Measurements from ENCODE around the gene SLC31A2.
"Not testable (repeated sequence)": the region's sequence is repeated elsewhere in the genome, so short reads cannot be mapped to it uniquely, and the experiment has no call there.

Gene SLC31A2, protein sequence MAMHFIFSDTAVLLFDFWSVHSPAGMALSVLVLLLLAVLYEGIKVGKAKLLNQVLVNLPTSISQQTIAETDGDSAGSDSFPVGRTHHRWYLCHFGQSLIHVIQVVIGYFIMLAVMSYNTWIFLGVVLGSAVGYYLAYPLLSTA

DNA sequence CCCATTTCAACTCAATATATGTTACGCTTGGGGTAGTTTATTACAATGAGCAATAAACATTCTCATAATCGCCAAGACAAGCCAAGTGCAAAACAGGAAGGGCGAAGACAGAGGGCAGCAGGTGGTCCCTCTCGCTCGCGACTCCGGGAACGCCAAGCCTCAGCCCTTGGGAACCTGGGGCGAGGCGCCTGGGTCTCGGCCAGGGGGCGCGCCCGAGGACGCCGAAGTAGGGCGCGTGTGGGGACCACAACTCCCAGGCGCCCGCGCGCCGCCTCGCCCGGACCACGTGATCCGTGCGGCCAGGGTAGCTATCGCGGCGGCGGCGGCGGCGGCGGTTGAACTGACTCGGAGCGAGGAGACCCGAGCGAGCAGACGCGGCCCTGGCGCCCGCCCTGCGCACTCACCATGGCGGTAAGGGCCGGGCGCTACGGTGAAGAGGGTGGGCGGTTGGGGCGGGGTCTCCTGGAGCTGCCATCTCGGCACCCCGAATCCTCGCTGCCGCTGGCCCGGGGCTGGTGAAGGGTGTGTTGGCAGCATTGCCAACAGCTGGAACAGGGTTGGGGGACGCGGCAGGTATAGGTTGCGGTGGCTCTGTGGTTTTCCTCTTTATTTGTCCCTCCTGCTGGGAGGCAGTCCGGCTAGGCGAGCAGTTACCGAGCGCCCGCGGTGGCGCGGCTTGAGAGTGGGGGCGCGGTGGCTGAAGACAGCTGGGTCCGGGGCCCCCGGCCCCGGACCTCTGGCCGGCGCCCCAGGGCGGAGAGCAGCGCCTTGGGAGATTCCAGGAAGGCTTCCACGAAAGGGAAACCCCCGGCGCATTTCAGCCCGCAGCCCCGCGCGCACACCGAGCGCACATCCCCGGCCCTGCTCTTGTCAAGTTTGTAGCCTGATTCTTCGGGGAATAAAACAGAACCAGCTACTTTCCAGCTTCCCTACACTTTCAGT is at the start of gene SLC31A2:
Gene SLC31A2 (plus strand): TSS at position 338 of the 942 bp plus-strand sequence. CDS start 68 bp downstream, at position 406.
- DNase-seq: peak; percentile 94
- in situ Hi-C loops (cut with MboI; ENCODE audit: low pct_unique_long_range_greater_than_20kb, low sequenced_read_pairs): no loop called here

DNA sequence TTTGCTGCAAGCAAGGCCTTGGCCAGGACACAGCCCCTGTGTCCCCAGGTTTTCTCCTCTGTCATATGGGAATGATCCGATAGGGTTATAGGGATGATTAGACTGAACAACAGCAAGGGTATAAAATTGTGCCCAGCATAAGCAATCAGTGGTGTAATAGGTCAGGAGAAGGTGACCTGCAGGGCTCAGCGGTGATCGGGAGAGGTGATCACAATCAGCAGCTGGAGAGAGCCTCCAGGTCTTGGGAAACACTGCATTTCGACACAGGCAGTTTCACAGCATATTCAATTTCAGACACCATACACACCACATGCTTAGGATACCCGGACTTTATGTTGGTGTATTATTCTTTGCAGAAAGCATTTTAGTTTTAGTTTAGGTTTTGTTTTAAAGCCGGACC is 45.5 kb upstream of the SLC31A2 start:
- in situ Hi-C loops (cut with MboI; ENCODE audit: low pct_unique_long_range_greater_than_20kb, low sequenced_read_pairs); DNase-seq: not testable (repeated sequence)

DNA sequence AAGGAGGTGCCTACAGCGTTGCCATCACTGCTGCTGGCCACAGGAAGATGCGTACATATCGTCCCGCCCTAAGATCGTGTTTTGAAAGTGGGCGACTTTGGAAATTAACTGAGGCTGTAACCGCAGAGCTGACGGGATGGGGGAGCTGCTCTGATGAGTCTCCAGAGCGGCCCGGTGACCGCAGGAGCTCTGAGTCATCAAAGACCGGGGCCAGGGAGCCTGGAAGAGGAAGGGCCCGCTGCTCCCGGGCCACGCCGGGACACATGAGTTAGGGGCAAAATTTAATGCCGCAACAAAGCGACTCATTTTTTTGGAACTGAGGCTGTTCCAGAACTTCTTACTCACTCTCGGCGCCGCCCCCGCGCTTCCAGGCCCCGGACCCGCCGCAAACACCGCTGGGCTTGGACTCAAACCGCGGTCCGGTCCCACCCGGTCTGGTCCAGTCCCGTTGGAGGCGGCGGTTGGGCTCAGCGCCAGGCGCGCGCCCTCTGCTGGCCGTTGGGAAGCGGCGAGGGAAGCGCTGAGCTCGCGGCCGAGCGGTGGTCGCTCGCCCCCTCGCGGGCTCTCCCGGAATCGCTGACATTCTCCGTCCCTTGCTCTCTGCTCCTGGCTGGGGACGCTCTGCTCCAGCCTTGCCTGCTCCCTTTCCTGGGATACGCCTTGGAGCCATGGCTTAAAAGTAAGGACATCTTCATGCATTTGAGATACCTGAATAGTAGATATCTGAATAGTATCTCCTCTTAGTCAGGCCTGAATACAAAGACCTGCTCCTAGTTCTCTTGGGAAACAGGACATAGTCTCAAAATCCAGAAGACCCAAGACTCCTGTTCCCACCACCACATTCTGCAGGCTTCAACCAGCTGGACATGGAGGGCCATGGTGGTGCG is 39.5 kb upstream of the SLC31A2 start:
- DNase-seq: peak; percentile 45
- in situ Hi-C loops (cut with MboI; ENCODE audit: low pct_unique_long_range_greater_than_20kb, low sequenced_read_pairs): not testable (repeated sequence)

DNA sequence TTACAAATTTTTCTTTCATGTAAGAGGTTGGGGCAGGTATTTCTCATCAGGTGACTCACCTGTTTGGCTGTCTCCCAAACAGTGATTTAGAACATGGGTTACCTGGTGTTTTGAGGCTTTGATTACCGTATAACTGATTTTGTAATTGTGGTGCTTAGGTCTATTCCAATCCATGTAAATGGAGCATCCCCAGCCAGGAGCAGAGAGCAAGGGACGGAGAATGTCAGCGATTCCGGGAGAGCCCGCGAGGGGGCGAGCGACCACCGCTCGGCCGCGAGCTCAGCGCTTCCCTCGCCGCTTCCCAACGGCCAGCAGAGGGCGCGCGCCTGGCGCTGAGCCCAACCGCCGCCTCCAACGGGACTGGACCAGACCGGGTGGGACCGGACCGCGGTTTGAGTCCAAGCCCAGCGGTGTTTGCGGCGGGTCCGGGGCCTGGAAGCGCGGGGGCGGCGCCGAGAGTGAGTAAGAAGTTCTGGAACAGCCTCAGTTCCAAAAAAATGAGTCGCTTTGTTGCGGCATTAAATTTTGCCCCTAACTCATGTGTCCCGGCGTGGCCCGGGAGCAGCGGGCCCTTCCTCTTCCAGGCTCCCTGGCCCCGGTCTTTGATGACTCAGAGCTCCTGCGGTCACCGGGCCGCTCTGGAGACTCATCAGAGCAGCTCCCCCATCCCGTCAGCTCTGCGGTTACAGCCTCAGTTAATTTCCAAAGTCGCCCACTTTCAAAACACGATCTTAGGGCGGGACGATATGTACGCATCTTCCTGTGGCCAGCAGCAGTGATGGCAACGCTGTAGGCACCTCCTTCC is 37.9 kb upstream of the SLC31A2 start:
- DNase-seq: peak; percentile 46
- in situ Hi-C loops (cut with MboI; ENCODE audit: low pct_unique_long_range_greater_than_20kb, low sequenced_read_pairs): not testable (repeated sequence)

DNA sequence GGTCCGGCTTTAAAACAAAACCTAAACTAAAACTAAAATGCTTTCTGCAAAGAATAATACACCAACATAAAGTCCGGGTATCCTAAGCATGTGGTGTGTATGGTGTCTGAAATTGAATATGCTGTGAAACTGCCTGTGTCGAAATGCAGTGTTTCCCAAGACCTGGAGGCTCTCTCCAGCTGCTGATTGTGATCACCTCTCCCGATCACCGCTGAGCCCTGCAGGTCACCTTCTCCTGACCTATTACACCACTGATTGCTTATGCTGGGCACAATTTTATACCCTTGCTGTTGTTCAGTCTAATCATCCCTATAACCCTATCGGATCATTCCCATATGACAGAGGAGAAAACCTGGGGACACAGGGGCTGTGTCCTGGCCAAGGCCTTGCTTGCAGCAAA is 32.0 kb upstream of the SLC31A2 start:
- DNase-seq; in situ Hi-C loops (cut with MboI; ENCODE audit: low pct_unique_long_range_greater_than_20kb, low sequenced_read_pairs): not testable (repeated sequence)

DNA sequence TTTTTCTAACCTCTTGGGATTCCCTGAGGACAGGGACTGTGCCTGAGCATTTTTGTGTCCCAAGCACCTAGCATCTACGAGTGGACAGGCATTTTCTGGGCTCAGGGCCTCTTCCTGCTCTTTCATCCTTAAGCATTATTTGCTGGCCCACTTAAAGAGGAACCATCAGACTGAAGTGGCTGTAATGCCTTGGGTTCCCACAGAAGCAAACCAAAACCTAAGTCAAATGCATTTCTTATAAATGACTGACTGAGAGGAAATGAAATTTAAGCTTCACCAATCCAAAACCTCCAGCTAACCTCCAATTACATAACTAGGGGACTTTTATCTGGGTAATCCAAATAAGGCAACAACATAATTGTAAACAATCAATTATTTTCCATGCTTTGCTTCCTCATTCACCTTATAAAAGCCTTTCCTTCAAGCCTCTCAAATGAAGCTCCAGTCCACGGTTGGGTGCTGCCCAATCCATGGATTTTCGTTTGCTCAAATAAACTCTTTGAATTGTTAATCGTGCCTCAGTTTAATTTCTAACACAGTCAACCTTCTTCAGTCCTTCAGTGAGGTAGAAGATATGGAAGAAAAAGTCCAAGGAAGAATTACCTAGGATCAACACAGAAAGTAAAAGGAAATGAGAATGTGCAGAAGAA is 25.3 kb upstream of the SLC31A2 start:
- no peak for DNase-seq
- in situ Hi-C loops (cut with MboI; ENCODE audit: low pct_unique_long_range_greater_than_20kb, low sequenced_read_pairs): no loop called here

DNA sequence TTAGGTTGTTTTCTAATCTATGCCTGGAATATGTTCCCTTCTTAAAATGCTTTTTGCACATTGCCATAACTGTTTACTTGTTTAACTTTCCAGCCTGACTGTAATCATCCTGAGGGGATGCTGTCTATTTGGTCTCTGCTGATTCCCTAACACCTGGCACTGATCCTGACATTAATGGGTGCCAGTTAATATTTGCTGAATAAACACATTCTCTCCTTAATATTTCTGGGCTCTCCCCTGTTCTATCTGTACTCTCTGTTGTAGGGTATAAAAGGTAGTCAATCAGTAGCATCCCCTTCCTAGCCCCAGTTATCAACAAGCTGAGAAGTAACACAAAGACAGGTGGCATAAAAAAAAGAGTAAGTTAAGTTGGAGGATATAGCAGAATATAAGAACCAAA is 21.3 kb upstream of the SLC31A2 start:
- in situ Hi-C loops (cut with MboI; ENCODE audit: low pct_unique_long_range_greater_than_20kb, low sequenced_read_pairs): no loop called here
- DNase-seq: no peak

DNA sequence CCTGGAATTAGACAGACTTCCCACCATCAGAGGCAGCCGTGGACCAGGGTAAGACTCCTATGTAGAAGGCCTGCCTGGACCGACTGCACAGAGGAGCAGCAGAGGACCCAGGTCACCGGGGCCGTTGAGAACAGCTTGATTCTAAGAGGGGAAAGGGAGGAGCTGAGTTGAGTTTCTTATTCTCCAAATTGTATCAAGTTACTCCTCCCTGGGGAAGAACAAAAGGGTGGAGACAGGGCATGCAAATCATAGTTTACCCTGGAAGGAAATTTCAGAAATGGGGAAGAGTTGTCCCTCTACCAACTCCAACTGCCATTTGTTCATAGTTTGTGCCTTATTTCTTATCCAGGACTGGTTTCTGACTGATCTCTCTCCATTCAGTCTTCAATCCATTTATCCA is 20.9 kb upstream of the SLC31A2 start:
- in situ Hi-C loops (cut with MboI; ENCODE audit: low pct_unique_long_range_greater_than_20kb, low sequenced_read_pairs): no loop called here
- DNase-seq: no peak

DNA sequence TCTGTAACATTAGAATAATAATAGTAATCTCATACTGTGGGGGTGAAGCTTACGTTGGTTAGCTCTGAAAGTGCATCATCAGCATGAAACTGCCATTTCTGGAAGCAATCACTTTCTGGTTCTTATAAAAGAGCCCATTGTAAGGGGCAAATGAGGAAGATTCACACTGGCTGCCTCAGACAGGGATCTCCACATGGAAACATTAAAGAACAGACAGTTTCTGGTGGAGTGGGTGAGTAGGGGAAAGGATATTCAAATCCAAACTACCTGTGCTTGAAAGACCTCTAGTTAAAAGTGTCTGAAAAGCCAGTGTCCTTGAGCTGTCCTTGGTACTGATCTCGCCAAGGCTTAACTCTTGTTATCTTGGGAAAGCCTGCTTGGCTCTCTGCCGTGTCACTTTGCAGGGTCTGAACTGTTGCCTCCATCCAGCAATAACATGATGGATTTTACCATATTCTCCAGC is 19.1 kb upstream of the SLC31A2 start:
- no peak for DNase-seq
- in situ Hi-C loops (cut with MboI; ENCODE audit: low pct_unique_long_range_greater_than_20kb, low sequenced_read_pairs): no loop called here

DNA sequence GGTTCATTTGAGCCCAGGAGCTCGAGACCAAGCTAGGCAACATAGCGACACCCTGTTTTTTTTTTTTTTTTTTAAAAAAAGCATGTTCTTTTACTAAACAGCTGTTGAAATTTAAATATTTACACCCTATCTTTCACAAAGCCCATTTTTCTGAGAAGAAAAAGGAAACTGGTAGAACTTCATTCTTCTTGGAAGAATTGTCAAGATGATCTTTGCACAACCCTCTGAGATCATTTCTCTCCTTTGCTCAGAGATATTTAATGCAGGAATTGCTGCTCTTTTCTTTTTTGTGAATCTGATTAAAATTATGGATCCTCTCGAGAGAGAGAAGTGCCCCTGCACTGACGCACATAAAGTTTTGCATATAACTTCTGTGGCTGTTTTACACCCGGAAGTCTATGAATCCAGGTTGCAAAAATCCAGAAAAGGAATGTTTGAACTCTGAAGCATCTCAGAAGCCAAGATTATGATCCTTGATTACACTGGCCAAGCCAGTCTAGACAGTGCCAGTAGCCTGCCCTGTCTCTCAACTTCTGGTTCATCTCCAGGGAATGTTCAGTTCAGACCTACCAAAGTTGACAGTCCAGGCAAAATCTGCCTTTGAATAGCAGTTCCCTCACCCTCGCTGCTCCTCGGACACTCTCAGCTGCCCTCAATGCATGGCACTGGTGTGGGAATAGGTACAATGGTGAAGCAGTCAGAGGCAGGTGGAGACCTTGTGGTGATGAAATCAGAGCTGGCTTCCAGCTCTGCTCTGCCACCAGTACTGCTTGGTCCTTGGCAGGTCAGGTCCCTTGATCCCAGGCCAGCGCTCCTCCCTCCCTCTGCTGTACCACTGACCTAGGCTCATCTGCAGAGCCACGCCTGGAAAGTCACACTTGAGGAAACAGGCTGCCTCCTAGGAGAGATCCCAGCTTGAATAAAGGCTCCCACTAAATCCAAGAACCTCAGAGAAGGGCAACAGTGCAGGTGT is 13.3 kb upstream of the SLC31A2 start:
- in situ Hi-C loops (cut with MboI; ENCODE audit: low pct_unique_long_range_greater_than_20kb, low sequenced_read_pairs): no loop called here
- DNase-seq: no peak

DNA sequence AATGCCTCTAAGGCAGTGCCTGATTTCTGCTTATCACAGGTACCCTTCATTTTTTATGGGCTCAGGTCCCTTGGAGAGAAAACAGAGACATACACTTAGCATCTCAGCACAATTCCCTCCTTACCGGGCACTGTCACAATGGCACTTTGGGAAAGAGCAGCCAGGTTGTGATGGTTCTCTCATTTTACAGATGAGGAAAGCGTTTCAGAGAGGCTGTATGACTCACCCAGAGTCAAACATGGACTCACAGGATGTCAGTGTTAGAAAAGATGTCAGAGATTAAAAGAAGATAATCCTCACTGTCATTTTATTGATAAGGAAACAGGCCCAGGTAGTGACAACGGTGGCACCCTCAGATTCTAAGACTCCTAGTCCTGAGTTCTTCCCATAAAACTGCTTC is 12.0 kb upstream of the SLC31A2 start:
- in situ Hi-C loops (cut with MboI; ENCODE audit: low pct_unique_long_range_greater_than_20kb, low sequenced_read_pairs): no loop called here

DNA sequence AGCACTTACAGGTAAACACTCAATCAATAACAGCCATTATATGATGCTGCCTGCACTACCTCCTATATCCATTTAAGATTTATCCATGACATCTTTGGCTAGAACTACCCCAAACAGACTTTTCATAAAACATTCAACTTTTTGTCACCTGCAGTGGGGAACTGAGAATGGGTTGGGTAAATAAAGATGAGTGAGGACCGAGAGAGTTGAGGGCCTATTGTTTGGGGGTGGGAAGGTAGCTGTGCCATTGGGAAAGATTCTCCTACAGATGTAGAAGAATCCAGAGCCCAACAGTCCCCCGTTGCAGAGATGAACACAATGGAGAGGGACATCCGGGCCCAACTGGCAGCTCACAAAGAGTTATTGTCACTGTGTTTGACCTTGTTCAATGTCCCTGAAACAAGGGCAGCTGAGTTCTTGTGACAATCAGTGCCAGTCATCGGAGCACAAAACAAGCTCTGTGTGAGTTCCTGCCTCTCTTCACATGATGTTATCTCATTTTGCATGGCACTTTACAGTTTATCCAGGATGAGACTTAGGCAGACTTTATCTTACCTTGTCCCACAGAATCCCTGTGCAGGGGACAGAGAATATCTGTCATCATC is 11.5 kb upstream of the SLC31A2 start:
- no peak for DNase-seq
- in situ Hi-C loops (cut with MboI; ENCODE audit: low pct_unique_long_range_greater_than_20kb, low sequenced_read_pairs): no loop called here

More for the DNA sequence above, 12.0 kb upstream of the SLC31A2 start:
- no peak for DNase-seq

DNA sequence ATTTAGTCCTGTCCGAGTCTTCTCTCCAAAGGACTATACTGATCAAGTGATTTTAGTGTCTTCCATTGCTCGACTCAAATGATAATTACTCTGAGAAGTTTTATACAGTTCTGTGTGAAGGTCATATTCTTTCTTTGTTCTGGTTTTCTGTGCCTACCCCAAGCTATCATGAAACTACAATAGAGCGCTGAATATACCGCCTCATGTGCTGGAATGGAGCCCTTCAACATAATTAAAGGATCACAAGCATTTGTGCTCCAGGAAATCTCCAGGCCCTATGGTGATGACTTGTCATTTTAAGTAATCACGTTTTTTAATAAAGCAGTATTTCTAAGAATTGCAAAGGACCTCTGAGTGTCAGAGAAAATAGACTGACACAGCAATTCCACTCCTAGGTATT is 10.9 kb upstream of the SLC31A2 start:
- in situ Hi-C loops (cut with MboI; ENCODE audit: low pct_unique_long_range_greater_than_20kb, low sequenced_read_pairs): no loop called here
- DNase-seq: no peak

DNA sequence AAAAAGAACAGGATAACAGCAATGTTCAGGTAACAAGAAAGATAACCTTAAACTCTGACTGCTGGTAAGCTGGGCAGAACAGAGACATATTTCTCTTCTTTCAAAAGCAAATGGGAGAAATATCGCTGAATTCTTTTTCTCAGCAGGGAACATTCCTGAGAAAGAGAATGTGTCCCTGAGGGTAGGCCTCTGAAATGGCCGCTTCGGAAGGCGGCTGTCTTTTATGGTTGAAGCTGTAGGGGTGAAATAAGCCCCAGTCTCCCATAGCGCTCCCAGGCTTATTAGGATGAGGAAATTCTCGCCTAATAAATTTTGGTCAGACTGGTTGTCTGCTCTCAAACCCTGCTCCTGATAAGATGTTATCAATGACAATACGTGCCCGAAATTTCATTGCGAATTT is 9.9 kb upstream of the SLC31A2 start:
- in situ Hi-C loops (cut with MboI; ENCODE audit: low pct_unique_long_range_greater_than_20kb, low sequenced_read_pairs); DNase-seq: not testable (repeated sequence)

DNA sequence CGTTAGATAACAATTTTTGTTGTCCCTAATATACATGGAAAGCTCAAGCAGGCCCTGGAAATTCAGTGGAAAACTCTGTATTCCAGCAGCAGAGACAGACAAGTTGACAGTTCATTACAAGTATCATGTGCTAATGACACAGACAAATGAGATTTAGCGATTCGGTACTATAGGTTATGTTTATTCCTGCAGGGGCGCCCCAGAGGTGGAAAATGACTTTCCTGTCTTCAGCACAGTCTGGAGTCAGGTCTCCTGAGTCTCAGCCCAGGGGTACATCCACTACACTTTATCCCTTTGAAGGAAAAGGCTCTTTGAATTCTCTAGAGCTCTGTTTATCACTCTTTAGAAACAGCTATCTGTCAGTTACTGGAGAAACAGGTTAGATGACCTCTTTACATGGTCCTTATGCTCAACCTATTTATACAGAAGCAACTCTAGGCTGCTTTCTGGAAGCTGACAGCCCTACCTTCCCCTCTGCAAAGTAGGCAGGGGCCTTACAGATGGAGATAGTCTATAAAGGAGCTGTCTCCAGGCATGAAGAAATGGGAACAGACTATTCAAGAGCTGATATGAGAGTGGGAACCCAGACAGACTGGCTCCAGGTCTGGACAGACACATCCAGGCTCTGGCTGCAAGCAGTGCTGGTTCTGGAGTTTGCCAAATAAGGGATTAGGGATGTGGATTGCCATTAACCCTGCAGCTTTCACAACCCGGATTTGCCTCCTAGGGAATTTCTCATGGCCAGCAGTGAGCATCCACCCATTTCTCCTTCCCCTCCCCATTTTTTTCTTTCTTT is 7.2 kb upstream of the SLC31A2 start:
- no peak for DNase-seq
- in situ Hi-C loops (cut with MboI; ENCODE audit: low pct_unique_long_range_greater_than_20kb, low sequenced_read_pairs): no loop called here

DNA sequence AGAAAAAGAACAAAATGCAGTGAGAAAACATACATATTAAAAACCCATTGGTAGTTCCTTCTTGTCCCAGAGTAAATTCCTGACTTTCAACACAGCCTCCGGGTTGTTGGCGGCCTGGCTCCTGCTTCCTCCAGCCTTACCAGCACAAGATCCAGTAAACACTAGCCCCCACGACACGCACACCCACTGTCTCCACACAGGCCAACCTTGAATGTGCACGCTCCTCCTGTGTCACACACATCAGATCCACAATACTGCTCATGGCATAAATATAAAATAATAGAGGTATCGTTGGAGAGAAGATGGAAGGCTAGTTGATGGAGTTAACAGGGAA is 2.5 kb upstream of the SLC31A2 start:
- no peak for DNase-seq
- in situ Hi-C loops (cut with MboI; ENCODE audit: low pct_unique_long_range_greater_than_20kb, low sequenced_read_pairs): no loop called here

Measured in KBM-7 (cell line).